Measurements from ENCODE around the gene TGFBI.

GRCh38 chr5:136012041-136012804 lies 16.6 kb upstream of the TGFBI start:
- TF ChIP-seq CTCF (IDR thresholded peaks at IDR 0.05 in 4 of 5, conservative IDR thresholded peaks at IDR 0.05 in 1 of 5) = no peak
- no peak for TF ChIP-seq POLR2A (IDR thresholded peaks at IDR 0.05)
